GM18907 (cell line): ENCODE data around the gene ALKBH2.
"Not testable (repeated sequence)": the region's sequence is repeated elsewhere in the genome, so short reads cannot be mapped to it uniquely, and the experiment has no call there.

Source experiments
- ATAC-seq: cut with Tn5 transposase; IDR thresholded peaks from one replicate; pipeline ENCODE4 v1.9.1; 2021; ENCODE audit warnings: mild to moderate bottlenecking, moderate library complexity; ENCODE audit not compliant: unreplicated experiment

The ALKBH2 gene

DNA sequence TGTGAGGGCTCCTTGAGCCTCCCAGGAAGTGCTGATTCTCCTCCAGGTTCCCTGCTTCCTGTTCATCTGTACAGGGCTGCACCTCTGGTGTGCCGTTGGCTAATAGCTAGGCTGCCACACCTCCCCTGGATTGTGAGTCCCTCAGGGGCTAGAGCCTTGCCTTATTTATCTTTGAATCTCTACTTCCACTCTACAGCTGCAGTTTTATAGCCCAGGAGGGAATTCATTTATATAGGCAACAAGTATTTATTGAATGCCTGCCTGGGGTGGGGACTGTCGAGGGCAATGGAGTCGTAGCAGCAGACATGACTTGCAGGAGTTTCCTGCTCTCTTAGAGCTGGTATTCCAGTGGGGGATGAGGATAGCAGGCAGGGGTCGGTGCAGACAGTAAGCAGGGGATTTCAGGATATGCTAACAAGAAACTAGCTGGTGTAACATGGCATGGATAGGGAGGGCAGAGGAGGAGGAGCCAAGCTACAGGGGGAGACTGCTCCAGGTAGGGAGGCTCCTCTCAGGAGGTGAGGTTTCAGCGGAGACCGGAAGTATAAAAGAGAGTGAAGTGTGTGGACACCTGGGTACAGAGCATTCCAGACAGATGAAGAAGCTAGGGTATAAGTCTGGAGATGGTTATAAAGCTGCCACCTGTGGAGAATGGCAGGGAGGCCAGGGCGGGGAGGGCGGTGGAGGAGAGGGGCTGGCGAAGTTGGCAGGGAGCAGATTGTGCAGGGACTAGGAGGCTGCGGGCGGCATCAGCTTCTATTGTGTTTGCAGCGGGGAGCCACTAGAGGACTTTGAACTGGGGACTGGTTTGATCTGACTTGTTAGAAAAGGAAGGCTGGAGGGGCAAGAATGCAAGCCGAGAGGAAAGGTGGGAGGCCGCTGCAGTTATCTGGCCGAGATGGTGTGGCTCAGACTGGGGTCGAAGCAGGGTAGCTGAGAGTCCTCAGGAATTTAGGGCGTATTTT, 23.7 kb downstream of the ALKBH2 start:
- ATAC-seq = no peak

GRCh38 chr12:109065853-109066193, 27.4 kb downstream of the ALKBH2 start:
- ATAC-seq = no peak

- ATAC-seq = no peak
These were observed 28.0 kb downstream of the ALKBH2 start for GRCh38 chr12:109065154-109065852.

DNA sequence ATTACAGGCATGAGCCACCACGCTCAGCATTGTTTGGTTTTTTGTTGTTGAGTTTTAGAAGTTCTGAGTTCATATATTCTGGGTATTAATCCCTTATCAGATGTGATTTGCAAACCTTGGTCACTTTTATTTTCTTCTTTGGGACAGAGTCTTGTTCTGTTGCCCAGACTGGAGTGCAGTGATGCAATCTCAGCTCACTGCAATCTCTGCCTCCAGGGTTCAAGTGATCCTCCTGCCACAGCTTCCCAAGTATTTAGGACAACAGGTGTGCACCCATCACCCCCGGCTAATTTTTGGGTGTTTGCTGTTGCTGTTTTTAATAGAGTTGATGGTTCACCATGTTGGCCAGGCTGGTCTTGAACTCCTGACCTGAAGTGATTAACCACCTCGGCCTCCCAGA, 29.1 kb downstream of the ALKBH2 start:
- ATAC-seq = no peak

GRCh38 chr12:109058773-109059172, 34.5 kb downstream of the ALKBH2 start:
- no peak for ATAC-seq

- no peak for ATAC-seq
These were observed 35.9 kb downstream of the ALKBH2 start for GRCh38 chr12:109057376-109057775.

GRCh38 chr12:109056891-109057290, 36.4 kb downstream of the ALKBH2 start:
- ATAC-seq = no peak

DNA sequence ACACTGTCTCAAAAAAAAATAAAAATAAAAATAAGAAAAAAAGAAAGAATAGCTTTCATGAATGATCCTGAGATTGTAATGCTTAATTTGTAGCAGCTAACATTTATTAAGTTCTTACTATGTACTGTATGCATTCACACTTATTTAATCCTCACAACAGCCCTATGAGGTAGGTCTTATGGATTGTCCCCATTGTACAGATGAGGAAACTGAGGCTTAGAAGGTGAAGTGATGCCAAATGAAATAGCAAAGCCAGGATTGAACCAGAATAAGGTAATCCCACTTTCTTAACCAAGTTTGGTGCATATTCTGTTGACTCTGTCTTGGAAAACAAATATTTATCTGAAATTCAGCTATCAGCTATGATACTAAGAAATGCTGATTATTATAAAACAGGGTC, 38.8 kb downstream of the ALKBH2 start:
- ATAC-seq = no peak

GRCh38 chr12:109054124-109054513, 39.2 kb downstream of the ALKBH2 start:
- not testable (repeated sequence) for ATAC-seq

GRCh38 chr12:109053382-109054123, 39.7 kb downstream of the ALKBH2 start:
- no peak for ATAC-seq

- peak; percentile 81 for ATAC-seq
These were observed 40.6 kb downstream of the ALKBH2 start, which contains the start of gene USP30 for GRCh38 chr12:109052414-109053323. USP30 (plus strand) TSS chr12:109052576; CDS start chr12:109052679, 103 bp downstream.

DNA sequence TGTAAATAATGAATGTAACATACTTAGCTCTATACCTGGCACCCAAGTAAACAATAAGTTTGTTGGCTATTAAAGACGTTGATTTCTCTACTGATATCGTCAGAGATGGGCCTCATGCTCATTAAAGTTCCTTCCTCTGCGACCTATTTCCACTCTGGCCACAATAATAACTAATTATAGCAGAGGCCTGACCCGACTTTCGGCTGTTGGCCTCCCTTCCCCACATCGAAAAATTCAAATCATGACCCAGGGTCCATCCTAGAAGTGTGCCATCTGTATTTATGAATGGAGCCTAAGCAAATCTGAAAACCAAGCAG, 41.2 kb downstream of the ALKBH2 start:
- ATAC-seq = no peak

- not testable (repeated sequence) for ATAC-seq
These were observed 43.5 kb downstream of the ALKBH2 start for GRCh38 chr12:109049794-109050193.

DNA sequence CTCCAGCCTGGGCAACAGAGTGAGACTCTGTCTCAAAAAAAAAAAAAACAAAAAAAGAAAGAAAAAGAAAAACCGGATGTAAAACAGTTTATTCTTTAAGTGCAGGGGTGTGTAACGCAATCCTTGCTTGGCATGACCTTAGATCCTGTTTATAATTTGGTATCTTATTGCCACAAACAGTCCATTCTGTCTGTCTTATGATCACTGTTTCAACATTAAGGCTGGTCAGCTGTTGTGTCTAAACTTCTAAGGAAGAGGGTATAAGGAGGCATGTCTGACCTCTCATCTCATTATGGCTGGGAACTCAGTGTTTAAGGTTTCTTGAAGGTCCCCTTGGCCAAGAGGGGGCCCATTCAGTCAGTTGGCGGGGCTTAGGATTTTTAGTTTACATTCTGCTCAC, 44.6 kb downstream of the ALKBH2 start:
- not testable (repeated sequence) for ATAC-seq

DNA sequence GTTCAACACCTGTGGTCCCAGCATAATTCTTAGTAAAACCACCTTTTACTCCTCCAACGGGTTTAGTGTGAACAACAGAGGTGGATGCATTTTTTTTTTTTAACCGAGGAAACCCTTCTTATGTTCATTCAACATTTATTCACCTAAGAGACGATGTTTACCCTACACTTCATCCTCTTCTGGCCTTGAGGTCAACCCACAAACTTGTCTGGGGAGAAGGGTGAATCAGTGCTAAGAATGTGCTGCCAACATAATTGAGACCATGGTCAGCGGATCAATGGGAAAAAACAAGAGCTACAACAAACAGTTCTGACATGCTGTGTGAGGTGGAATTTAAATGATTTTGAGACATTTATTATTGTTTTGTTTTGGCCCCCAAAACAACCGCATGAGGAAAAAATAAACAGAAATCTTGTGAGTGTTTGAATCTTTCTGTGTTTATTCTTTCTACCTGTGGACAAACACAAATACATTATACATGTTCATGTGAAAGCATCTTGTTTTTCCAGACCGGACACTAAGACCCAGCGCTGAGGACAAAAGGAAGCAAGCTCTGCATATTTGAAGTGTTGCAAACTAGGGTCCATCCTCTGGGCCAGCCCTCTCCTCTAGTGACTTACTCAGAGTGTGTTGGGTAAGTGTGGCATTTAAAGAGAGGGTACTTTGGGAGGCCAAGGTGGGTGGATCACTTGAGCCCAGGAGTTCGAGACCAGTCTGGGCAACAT, 46.0 kb downstream of the ALKBH2 start:
- no peak for ATAC-seq

- no peak for ATAC-seq
These were observed 49.0 kb downstream of the ALKBH2 start for GRCh38 chr12:109044241-109044640.
